T-helper 22 cell (primary cell): Measurements from ENCODE around the gene HIRA.

Experiments
- DNase-seq: peaks from one replicate; pipeline ENCODE4 v3.0.0-alpha.2; 2020; ENCODE audit warnings: low read depth

HIRA gene

DNA sequence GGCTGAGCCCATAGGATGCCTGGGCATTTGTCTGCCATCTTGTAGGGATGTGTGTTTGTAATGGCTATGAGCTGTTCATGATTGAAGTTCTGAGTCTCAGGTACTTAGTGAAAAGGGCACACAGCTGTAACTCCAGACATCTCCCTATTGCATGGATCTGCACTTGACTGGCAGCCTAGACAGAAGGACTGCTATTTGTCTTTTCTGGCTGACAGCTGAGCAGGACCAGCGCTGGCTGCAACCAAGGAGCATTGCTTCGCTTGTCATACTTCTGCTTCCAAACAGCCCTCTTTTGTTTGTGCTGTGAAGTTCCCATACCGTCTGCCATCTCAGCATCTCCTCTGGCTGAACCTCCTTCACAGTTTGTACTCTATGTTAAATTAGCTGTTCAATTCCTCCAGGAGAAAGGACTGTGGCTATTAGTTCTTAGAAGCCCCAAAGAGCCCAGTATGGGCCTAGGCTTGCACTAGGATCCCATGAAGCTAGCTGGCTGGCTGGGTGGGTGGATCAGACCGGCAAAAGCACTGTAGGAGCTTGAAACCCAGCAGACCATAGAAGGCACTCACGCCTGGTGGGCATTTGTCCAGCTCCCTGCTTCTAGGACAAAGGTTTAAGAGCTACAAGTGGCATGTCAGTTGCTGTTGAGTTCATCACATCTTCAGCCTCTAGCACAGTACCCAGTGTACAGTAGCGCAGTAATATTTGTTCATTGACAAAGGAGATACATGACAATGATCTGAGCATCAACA lies 20.4 kb downstream of the HIRA start:
- no peak for DNase-seq

DNA sequence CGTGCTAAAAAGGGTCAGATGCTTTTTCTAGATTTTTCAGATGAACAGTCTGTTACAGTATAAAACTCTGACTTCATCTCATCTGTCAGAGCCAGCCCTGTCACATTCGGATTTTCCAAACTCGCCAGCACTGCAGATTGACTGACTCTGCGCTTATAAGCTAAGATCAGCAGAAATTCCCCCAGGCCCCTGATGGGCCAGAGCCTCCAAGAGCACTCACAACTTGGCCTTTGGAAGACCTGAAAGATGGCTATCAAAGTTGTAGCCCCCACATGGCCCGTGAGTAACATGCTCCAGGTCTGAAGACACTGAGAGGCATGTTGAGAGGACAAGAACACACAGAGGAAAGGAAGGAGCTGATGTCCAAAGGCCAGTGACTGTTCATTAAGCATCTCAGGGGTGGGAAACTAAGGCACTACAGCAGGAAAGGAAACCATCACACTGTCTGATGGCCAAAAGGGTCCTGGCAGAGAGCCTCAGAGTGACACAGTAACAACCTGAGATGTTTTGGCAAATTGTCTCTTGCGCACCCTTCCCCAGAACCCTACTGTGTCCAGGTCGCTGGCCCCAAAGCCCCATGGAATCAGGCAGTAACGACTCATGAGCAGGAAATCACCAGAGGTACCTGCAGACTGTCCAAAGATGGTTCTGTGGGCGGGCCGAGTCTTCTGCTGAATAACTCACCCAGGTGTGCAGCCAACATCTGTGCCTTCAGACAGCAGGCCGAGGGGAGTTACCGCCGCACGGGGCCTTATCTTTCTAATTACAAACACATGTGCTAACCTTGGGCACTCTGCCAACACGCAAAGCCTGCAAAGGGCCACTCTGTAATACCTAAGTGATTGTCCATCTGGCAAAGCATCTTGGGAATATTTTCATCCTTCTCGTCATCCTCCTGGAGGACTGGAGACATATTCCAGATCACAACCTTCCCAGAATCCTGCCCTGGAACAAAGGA lies 23.6 kb downstream of the HIRA start:
- no peak for DNase-seq

DNA sequence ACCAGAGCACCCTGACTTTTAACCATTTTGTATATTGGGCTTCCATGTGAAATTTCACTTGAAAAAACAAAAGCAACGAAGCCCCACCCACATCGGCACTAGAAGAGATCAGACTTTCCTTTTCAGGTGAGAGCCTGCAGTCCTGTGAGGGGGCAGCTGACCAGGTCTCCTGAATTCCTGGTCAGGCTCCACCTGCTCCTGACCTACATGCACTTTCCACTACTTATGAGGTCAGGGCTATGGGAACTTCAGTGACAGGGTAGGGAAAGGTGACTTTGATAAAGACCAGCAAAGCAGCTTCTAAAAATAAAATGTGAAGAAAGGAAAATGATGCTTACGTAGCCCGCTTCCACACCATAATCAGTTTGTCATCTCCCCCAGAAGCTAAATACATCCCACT lies 24.7 kb downstream of the HIRA start:
- no peak for DNase-seq

DNA sequence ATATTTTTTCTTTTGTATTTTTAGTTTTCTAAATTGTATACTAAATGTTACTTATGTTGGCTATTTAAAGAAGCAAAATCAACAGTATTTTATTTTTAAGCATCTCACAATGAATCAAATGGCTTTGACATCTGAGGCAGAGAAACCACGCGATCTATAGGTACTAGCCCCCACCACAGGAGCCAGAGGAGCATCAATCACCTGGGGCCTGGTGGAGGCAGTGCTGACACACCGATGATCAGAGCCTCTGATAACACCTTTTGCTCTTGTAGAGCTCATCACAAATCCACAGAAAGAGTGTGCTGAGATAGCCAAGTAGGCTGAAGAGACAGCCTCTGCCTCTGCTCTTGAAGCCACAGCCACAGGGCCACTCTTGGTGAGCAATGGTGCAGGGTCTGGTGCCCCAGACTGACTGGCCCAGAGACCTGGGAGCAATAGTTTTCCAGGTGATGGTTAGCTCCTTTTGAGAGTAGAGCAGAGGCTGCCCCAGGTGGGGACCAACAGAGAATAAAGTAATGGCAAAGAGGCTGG lies 25.2 kb downstream of the HIRA start:
- no peak for DNase-seq

DNA sequence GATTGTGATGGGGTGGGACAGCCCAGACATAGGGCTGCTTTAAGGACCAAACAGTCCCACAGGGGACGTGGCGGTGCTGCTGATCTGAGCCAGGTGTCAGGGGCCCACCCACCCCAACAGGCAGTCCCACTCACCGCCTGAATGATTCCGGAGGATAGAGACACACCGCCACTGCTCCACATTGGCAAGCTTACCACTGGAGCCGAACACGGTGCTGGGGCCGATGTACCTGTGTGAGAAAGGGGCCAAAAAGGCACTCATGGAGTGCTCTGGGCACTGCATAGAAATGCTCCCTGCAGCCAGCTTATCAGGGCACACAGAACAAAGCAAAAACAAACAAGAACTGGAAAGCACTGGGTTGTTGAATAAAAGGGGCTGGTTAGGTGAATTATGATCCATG lies 25.9 kb downstream of the HIRA start:
- no peak for DNase-seq

DNA sequence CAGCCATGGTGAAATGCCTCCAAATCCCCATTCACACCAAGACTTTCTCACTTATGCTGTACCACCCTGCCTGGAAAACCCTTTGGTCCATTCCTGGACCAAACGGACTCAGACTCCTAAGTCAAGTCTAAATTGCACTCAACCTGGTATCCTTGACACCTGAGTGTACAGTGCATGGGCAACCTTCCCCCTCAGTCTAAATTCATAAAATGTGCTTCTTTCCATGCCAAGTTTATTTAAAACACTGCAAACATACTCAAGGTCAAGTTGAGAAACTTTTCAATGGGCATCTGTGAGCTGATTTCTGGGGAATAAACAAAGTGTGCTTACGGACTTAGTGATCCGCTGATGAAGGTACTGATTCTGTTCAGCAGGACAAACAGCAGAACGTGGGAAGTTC lies 26.4 kb downstream of the HIRA start:
- DNase-seq, result no peak

DNA sequence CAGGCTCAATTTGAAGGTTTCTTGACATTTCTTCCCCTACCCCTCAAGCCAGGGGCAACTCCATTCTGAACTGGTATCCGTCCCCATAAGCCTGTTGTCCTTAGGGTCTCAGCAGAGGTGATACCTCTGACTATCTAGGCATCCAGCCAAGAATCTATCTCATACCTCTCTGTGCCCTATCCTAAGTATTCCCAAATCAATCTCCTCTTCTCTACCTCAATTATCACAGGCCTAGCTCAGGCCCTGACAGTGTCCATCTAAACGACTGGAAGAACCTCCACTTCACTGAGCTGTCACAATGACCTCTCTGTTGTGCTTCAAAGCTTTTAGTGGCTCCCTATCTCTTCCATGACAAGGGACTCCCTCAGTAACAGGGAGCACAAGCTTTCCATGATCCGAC lies 26.9 kb downstream of the HIRA start:
- DNase-seq, result no peak

DNA sequence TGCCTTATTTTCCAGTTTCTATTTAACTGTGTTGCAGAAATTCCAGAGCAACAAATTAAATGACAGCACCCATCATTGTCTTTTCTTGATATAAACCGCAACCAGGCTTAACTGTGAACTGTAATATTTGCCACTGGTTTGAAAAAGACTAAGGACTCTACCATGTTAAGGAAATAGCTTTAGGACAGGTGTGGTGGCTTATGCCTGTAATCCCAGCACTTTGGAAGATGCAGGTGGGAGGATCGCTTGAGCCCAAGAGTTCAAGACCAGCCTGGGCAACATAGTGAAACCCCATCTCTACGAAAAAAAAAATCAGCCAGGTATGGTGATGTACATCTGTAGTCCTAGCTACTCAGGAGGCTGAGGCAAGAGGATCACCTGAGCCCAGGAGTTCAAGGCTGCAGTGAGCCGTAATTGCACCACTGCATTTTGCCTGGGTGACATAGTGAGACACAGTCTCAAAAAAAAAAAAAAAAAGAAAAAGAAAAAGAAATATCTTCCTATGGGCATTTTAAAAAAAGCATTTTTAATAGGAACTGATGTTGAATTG lies 28.8 kb downstream of the HIRA start:
- no peak for DNase-seq

DNA sequence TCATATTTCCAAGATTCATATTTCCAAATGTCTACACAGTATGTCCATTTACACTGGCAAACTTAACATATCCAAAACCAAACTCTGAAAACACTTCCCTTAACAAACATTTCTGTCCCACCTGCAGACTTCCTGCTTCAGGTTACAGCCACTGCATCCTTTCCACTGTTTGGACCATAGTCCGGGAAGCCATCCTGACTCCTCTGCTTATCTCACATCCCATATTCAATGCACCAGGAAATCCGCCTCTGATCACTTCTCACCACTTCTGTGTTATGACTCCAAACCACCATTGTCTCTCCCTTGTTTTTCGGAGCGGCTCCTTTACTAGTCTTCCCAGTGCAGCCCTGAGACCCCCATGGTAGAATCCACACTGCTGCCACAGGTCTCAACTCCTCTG lies 30.1 kb downstream of the HIRA start:
- no peak for DNase-seq

DNA sequence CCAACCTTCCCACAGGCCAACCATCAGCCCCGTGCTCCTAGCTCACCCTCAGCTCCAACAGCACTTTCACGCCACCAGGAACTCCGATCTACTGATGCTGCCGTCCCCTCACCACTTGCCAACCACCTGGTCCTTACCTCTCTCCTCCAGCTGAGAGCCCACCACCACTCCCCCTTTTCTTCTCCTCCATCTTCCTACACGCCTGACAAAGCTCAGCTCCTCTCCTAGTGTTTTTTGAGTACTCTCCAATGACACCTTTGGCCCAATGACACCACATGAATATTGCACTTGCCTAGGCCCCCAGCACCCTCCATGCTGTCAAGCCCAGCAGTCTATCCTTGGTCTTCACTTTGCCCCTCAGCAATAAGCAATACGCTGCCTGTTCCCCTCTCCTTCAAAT lies 30.7 kb downstream of the HIRA start:
- DNase-seq, result no peak

DNA sequence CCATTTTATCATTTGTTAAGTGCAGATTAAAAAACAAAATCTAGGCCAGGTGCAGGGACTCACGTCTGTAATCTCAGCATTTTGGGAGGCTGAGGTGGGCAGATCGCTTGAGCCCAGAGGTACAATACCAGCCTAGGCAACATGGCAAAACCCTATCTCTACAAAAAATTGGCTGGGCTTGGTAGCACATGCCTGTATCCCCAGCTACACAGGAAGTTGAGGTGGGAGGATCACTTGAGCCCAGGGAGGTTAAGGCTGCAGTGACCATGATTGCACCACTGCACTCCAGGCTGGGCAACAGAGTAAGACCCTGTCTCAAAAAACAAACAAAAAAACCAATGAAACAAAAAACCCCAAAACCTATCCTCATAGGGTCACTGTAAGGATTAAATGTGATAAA lies 32.9 kb downstream of the HIRA start:
- no peak for DNase-seq

DNA sequence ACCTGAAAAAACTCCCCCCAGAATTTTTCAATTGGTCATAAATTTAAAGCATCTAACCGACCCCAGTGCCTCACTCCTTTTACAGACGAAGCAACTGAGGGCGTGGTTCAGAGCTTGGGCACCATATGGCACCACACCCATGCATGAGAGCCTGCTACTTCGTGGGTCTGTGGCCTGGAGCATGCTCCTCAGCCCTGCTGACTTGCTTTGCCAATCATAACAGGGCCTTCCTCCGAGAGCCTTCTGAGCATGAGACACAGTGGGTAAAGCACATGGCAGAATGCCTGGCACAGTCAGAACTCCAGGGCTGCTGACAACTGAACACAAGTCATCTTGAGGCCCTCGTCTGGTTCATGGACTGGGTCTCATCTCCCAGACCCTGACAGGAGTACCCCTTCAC lies 33.3 kb downstream of the HIRA start:
- no peak for DNase-seq

DNA sequence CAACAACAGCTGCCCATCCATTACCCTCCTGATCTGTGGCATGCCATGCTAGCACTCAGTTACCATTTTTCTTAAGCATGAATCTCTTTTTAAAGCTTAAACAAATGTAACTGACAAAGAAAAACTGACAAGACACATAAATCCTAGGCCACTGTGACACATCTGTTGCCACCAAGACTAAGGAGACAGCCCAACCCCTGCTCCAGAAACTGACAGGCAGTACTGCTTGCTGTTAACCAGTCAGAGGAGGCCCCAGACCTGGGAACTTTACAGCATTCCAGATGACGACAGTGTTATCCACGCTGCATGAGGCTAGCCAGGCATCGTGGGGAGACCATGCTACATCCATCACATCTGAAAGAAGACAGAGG lies 33.8 kb downstream of the HIRA start:
- DNase-seq, result no peak

DNA sequence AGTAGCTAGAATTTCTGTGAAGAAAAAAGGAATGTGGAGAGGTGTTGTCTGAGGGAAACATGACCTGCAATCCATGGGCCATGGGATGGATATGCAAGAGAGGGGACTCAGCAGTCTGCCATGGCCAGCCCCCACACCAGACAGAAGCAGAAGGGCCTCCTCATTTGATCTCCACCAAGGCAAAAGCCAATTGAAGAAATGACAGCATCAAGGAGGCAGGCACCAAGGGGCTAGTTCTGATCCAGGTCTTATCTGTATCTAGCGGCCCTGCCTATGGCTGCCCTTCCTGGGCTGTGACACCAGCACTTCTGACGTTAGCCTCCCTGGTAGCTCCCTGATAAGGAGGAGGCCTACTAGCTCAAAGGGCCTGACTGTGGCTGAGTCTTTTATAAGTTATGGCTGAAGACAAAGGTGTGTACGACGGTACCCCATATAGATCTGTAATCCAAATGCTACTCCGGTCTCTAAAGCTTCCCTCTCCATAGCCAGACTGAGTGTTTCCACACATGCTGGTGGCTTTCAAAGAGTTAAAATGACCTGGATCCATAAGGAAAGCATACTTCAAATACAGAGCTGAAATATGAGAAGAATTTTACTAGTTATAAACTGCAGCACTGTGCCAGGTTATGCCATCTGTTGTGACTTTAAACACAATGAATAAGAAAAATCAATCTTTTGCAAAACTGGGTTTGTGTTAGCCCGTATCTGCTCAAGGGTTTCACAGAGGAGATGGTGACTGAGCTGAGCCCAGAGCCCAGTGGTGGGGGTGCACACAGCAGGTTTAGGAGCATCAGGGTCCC lies 34.4 kb downstream of the HIRA start:
- DNase-seq, result no peak

DNA sequence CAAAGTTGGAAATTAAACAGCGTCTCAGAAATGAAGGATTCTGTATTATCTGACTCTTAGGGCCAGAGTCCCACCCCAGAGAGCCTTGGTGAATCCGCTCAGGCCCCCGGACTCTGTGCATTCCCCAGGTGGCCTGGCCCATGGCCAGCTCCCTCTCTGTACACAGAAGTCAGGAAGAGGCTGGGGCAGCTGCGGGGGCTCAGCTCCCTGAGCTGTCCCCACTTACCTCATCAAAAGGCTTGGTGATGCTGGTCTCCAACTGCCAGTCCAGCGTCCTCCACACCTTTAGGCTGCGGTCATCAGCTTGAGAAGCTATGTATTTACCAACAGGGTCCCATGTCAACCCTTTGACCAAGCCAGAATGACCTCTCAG lies 35.0 kb downstream of the HIRA start:
- DNase-seq, result no peak

DNA sequence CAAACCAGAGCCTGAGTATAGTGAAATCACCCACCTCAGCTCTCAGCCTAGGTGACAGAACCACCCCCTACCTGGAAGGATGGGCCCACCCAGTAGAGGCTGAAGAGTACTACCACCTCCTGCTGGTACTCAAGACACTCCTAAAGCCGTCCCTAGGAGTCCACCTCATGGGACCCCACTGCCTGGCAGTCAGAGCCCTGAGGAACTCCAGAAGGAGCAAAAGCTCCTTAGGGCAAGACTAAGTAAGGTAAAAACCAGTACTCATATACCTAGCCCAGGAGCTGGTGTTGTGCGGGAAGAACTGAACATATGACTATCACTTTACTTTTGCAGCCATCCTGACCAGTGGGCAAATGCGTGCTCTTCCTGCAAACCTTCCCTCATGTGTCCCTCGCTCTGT lies 36.3 kb downstream of the HIRA start:
- no peak for DNase-seq

DNA sequence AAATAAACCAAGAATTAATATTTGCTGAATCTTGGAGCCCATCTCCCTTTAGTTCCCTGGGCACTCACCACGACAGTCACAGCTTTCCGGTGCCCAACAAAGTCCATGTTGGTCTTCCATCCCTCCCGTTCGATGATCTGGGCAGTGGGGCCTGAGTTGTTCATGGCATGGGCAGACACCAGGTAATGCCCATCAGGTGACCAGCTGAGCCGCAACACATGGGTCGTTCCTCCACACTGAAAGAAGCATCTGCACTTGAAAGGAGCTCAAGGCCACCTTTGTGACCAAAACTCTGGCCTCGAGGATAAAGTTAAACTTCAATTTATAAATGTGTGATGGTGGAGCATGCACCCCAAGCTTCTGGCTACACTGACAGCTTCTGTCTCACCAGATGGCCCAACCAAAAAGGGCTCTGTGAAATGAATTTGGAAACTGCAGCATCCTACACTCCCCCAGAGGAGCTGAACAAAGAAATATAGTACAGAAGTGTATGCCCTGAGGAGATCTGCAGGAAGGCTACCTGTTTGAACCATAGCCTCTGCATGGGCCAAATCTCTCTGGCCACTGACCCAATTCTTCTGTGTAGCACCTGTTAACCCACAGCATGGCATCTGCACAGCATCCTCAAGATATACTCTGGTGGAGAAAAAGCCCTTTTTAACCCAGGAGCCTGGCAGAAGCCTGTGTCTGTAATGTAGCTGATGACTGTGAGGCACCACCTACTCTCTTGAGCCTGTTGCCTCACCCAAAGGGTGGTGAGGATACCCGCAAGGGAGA lies 37.1 kb downstream of the HIRA start:
- no peak for DNase-seq

DNA sequence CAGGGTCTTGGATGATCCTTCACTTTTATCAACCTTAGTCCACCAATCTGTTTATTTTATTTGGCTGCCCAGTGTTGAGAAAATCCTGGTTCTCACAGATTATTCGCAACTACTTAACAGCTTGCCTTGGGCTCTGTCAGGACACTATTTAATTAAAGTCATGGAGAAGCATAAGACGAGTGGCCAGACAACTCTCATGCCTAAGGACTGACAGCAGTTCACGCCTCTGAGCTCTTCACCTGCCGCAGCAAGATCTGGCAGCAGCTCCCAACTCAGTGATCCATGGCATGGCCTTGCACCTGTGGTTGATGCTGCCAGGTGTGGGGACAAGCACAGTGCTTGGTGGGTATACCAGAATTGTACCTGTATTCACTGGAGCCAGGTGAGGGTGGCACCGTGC lies 37.8 kb downstream of the HIRA start:
- no peak for DNase-seq

DNA sequence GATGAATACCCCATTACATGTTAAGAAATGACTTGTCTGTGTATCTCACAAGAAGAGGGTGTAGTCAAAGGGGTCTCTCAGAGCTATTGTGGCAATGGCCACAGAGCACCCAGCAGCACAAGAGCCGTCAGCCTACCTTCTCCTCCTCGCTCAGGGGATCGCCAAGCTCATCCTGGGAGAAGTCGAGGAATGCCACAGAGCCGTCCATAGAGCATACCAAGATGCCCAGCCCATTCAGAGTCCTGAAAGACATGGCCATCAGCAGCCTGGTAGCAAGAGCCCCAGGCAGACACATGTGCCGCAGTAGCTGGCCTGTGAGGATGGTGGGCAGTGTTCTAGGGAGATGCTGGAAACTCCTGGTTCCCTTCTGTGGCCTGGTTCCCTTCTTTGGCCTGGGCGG lies 44.0 kb downstream of the HIRA start:
- no peak for DNase-seq

DNA sequence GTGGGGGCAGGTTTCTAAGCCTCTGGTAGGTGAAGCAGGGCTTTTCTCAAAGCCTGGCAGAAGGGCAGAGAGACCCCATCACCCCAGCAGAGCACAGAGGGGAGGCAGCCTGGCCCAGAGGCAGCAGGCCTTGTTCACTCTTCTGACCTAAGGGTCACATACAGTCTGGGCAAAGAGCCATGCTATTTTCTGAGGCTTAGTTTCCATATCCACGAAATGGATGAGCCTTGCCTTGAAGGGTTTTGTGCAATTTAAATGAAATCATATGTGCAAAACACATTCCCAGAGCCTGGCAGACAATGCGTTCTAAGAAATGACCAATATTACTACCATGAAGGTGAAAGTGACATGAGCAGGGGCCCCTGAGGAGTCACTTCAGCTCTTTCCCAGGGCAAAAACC lies 44.5 kb downstream of the HIRA start:
- no peak for DNase-seq

DNA sequence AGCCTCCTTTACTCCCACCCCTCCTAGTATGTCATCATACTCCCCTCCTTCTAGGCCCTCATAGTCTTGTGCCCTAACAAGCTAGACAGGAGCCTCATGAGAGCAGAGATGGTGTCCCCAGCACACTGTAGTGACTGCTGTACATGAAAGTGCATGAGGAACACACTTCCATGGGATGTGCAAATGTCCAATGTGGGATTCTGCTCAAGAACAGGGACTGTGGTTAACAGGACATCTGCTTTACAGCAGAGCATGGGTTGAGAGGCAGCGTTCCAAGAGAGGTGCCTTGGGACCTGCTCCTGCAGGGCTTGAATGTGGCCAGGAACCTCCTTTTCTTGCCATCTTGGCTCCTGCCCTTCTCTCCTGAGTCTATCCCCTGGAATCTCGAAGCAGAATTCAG lies 45.3 kb downstream of the HIRA start:
- DNase-seq, result no peak
